ENCODE data around the gene COPS9.

COPS9 gene

DNA sequence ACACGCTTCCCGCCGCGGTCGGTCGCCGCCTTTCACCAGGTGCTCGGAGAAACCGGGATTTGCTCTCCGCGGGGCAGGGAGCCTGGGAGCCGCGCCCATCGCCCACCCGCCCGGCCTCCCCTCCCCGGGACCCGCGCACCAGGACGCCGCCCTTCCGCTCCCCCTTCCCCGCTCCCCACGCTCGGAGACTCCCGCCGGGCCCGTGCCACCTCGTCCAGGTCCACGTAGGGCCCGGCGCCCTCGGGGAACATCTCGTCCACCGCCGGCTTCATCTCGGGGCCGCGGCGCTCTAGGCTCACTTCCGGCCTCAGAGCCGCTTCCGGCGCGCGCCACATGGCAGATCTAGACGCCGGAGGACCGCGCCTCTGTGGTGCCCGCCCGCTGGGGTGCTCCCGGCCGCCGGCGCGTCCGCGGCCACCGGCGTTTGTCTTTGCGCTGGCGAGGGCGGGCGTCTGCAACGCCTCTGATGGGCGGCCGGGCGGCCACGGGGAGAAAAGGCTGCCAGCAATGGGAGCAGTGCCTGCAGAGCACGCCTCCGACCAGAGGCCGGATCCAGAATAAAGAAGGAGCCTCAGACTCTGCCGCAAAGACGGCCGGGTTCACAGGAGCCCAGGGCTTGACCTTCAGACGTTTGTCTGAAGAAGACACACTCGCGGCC, at the start of gene COPS9:
Gene COPS9, minus strand, starts transcription at position 293 of the 658 bp plus-strand sequence. Its CDS starts 21 bp downstream, at position 272.
- Mint-ChIP-seq H3K9me3 (no peaks in the 10 kb centered on the region), H3K27me3 (ENCODE audit: low read depth) (peaks cover 4% of the 10 kb centered on the region), H3K4me3 (peak within 1 kb of the TSS; percentile 94 to 96 (median 96)), H3K27ac (peak within 1 kb of the TSS in 2 of 3 experiments; percentile 34 to 54), H3K36me3 (ENCODE audit: low read depth) (peaks cover 14% of the 10 kb centered on the region), H3K4me1 (peaks cover 22% of the 10 kb centered on the region)
- TF ChIP-seq, protein P1, sequence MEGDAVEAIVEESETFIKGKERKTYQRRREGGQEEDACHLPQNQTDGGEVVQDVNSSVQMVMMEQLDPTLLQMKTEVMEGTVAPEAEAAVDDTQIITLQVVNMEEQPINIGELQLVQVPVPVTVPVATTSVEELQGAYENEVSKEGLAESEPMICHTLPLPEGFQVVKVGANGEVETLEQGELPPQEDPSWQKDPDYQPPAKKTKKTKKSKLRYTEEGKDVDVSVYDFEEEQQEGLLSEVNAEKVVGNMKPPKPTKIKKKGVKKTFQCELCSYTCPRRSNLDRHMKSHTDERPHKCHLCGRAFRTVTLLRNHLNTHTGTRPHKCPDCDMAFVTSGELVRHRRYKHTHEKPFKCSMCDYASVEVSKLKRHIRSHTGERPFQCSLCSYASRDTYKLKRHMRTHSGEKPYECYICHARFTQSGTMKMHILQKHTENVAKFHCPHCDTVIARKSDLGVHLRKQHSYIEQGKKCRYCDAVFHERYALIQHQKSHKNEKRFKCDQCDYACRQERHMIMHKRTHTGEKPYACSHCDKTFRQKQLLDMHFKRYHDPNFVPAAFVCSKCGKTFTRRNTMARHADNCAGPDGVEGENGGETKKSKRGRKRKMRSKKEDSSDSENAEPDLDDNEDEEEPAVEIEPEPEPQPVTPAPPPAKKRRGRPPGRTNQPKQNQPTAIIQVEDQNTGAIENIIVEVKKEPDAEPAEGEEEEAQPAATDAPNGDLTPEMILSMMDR (IDR thresholded peaks at IDR 0.05; ENCODE audit: unreplicated experiment in 3 of 3): no peak

DNA sequence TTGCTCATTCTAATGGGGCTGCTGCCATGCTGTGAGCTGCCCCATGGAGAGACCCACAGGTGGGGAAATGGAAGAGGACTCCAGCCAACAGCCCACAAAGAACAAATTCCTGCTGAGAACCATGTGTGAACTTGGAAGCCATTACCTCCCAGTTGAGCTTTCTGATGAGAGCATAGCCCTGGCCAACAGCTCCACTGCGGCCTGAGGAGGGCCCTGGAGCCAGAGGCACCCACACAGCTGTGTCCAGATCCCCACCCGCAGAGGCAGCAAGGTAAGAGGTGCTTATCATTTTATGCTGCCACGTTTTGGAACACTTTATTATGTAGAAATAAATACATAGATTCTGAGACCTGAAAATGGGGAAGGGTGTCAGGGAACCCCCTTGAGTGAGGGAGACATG, 48.6 kb upstream of the COPS9 start:
- H3K36me3 Mint-ChIP-seq (ENCODE audit: low read depth): no peaks in the 10 kb centered on the region
- H3K9me3 Mint-ChIP-seq: peaks cover 20% of the 10 kb centered on the region
- no peak overlapping the region for H3K27ac Mint-ChIP-seq
- no peak overlapping the region for H3K4me3 Mint-ChIP-seq
- peaks cover 4% of the 10 kb centered on the region for H3K4me1 Mint-ChIP-seq
- TF ChIP-seq, protein P1 (IDR thresholded peaks at IDR 0.05; ENCODE audit: unreplicated experiment in 3 of 3): no peak
- peaks cover 23% of the 10 kb centered on the region for H3K27me3 Mint-ChIP-seq (ENCODE audit: low read depth)

DNA sequence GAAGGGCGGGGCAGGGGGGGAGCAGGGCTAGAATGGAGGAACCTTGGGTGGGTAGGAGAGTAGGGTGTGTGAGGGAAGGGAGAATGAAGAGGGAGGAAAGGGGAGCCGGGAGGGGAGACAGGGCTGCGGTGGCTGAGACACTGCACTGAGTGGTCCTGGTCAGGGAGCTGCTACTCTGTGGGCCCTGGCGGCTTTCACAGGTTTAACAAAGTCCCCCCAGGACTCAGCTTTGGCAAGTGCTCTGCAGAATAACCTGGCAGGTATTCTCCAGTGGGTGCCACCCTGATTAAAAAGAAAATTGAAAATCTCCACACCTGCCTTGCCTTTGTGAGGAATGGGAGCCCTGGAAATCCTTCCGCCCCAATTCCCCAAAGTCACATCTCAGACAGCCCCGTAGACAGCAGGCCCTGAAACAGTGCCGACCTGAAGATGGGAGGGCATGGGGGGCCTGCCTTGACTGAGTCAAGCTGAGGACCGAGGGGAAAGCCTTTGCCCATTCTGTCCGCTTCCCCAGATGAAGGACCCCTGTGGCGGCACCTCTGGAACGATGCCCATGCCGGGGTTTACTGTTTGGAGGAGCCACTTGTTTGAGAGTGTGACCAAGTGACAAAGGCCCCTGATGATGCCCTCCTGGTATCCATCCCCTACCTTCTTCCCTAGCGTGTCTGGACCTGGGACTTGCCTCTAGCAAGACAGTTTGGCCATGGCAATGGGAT, 47.9 kb upstream of the COPS9 start:
- Mint-ChIP-seq H3K27me3 (ENCODE audit: low read depth) (peaks cover 23% of the 10 kb centered on the region), H3K9me3 (peaks cover 20% of the 10 kb centered on the region), H3K4me1 (peaks cover 4% of the 10 kb centered on the region), H3K27ac (no peak overlapping the region), H3K4me3 (no peak overlapping the region), H3K36me3 (ENCODE audit: low read depth) (no peaks in the 10 kb centered on the region)
- TF ChIP-seq, protein P1 (IDR thresholded peaks at IDR 0.05; ENCODE audit: unreplicated experiment in 3 of 3): no peak

DNA sequence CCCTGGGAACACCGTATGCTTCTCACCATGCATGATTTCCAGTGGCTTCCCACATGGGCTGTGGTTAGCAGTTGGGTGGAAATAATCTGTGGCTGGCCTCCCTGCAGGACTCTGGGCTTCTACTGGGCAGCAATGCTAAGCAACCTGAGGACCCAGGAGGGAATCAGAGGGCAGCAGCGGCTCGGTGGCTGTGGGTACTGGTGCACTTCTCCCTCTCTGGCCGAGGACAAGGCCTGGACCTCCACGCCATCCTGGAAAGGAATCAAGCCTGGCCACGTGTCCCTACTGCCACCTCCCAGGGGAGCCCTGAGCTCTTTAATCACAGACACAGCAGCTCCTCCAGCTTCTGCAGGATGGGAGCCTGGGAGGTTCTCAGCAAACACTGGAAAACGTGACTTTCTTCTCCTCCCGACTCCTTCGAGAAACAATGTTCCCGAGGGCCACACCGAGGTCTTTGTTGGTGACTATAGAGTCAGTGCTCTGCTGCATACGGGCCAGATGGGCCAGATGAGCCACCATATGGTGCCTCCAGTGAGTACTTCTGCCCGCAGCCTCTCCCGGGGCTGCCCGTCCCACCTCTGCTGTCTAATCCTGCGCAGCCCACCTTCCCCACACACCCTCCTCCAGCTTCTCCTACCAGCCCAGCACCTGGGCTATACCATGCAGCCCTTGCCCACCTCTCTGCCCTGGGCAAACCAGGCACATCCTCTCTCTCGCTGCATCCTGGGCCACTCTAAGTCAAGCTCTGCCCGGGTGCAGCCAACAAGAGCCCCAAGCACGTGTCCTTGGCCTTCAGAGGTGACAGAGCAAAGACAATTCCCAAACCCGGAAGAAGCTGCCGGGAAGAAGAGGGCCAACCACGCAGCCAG, 47.1 kb upstream of the COPS9 start:
- Mint-ChIP-seq H3K9me3 (peaks cover 13% of the 10 kb centered on the region), H3K4me1 (peaks cover 4% of the 10 kb centered on the region), H3K27ac (no peak overlapping the region), H3K27me3 (ENCODE audit: low read depth) (peaks cover 28% of the 10 kb centered on the region), H3K4me3 (no peak overlapping the region), H3K36me3 (ENCODE audit: low read depth) (no peaks in the 10 kb centered on the region)
- TF ChIP-seq, protein P1 (IDR thresholded peaks at IDR 0.05; ENCODE audit: unreplicated experiment in 3 of 3): no peak

DNA sequence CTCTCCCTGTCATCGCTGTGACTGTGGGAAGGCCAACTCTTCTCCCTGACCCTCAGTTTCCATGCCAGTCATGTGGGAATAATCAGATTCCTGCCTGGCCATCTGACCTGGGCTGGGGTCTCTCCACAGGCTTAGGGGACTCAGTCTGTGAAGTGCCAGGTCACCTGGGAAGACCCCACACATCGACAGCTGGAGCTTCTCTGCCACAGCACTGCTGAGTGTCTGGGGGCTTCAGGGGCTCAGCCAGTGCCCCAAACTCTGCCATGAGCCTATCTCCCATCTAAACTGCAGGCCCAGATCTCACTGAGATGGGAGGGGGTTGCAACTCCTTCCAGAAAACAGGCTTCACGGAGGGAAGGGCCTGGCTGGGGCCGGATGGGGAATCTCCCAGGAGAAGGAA, 46.4 kb upstream of the COPS9 start:
- H3K36me3 Mint-ChIP-seq (ENCODE audit: low read depth): no peaks in the 10 kb centered on the region
- H3K27ac Mint-ChIP-seq: no peak overlapping the region
- peaks cover 4% of the 10 kb centered on the region for H3K4me1 Mint-ChIP-seq
- peaks cover 32% of the 10 kb centered on the region for H3K27me3 Mint-ChIP-seq (ENCODE audit: low read depth)
- TF ChIP-seq, protein P1 (IDR thresholded peaks at IDR 0.05; ENCODE audit: unreplicated experiment in 3 of 3): no peak
- peaks cover 9% of the 10 kb centered on the region for H3K9me3 Mint-ChIP-seq
- H3K4me3 Mint-ChIP-seq: no peak overlapping the region

All from nephron (organoid).